Measurements from ENCODE around the gene KRT83. TPM values are rescaled to one million over a fixed set of nuclear protein-coding genes. Genes with fewer than 3 reads are reported as not detected.

The KRT83 gene
- total RNA-seq, 4 donors from 2014 or later: not detected

DNA sequence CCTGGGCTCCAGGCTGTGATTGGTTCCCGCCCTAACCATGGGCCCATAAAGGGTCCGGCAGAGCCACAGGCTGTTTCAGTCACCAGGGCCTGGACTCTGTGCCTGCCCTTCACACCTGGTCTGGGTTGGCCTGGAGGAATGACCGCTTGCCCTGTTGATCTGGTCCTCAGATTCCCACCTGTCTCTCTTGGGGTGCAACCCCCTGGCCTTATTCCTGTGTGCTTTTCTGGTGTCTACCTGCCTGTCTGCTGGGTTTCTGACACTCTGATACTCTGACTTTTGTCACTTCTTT is 2.9 kb upstream of the KRT83 start:
- H3K27me3 ChIP-seq: peaks cover 0 to 31% of the 10 kb centered on the region in 2 donors
- no peaks in the 10 kb centered on the region for H3K4me1 ChIP-seq
- DNase-seq (ENCODE audit: low spot score in 2 of 2): no peak
- H3K9me3 ChIP-seq: no peaks in the 10 kb centered on the region
- TF ChIP-seq, protein P1, sequence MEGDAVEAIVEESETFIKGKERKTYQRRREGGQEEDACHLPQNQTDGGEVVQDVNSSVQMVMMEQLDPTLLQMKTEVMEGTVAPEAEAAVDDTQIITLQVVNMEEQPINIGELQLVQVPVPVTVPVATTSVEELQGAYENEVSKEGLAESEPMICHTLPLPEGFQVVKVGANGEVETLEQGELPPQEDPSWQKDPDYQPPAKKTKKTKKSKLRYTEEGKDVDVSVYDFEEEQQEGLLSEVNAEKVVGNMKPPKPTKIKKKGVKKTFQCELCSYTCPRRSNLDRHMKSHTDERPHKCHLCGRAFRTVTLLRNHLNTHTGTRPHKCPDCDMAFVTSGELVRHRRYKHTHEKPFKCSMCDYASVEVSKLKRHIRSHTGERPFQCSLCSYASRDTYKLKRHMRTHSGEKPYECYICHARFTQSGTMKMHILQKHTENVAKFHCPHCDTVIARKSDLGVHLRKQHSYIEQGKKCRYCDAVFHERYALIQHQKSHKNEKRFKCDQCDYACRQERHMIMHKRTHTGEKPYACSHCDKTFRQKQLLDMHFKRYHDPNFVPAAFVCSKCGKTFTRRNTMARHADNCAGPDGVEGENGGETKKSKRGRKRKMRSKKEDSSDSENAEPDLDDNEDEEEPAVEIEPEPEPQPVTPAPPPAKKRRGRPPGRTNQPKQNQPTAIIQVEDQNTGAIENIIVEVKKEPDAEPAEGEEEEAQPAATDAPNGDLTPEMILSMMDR (IDR thresholded peaks at IDR 0.05): no peak
- TF ChIP-seq EP300 (IDR thresholded peaks at IDR 0.05): no peak
- TF ChIP-seq POLR2A (IDR thresholded peaks at IDR 0.05): no peak
- no peaks in the 10 kb centered on the region for H3K36me3 ChIP-seq
- no peak overlapping the region for H3K4me3 ChIP-seq
- H3K27ac ChIP-seq: no peak overlapping the region
- 82 to 92% methylated on average over 1 to 3 of the region's 3 CpGs for WGBS, 2 donors

DNA sequence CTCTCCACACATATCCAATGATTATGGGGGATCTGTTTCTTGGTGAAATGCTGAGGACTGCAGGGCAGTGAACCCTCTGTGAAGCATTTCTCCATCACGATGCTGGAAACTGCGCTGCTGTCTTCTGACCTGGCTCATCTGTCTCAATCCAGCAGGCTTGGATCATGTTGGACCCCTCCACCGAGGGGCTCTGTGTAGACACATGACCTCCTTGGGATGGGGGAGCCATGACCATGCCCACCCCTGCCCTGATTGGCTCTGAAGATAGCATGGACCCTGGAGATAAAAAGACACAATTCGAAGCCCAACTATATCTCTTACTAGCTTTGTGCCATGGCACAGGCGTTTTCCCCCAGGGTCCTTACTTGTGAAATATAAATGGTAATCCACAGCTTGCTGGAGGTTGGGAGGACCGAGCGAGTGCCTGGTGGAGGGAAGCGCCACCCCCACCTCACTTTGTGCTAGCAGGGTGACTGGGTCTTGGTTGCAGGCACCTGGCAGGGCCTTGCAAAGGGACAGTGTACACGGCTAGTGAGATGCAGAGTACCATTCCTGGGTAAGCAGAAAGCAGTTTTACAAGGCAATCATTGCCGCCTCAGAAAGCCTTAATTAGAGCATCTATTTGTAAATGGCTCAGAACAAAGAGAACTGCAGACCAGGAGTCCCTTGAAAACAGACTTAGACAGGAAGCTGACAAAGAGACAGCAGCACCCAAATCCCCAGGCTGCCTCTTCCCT is 2.4 kb upstream of the KRT83 start:
- Histone ChIP-seq H3K27me3 (peaks cover 0 to 32% of the 10 kb centered on the region in 2 donors), H3K4me1 (no peaks in the 10 kb centered on the region), H3K4me3 (no peak overlapping the region), H3K36me3 (no peaks in the 10 kb centered on the region), H3K27ac (no peak overlapping the region), H3K9me3 (no peaks in the 10 kb centered on the region)
- DNase-seq (ENCODE audit: low spot score in 2 of 2): no peak
- 76 to 78% methylated on average over 10 of the region's 10 CpGs for WGBS, 2 donors
- TF ChIP-seq POLR2A (IDR thresholded peaks at IDR 0.05): no peak
- TF ChIP-seq, protein P1 (IDR thresholded peaks at IDR 0.05): no peak
- TF ChIP-seq EP300 (IDR thresholded peaks at IDR 0.05): no peak

DNA sequence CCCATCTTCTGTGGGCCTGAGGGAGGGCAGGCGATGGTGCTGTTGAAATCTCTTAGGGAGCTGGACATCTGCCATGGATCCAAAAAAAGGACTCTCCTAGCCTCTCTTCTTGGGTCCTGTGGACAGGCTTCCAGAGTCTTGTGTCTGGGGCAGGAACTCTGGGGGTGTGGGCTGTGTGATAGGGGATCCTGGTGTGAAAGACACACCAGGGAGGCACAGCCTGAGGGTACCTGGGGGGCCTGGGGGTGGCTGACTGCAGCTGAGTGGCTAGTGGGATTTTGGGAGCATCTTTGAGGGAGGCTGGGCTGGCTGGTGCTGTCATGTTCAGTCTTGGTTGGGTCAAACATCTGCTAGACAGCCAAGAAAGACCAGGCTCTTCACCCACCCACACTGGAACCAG is 1.8 kb upstream of the KRT83 start:
- Histone ChIP-seq H3K4me1 (no peaks in the 10 kb centered on the region), H3K9me3 (no peaks in the 10 kb centered on the region), H3K36me3 (no peaks in the 10 kb centered on the region), H3K27me3 (peaks cover 0 to 32% of the 10 kb centered on the region in 2 donors), H3K27ac (no peak overlapping the region), H3K4me3 (no peak overlapping the region)
- TF ChIP-seq, protein P1 (IDR thresholded peaks at IDR 0.05): no peak
- TF ChIP-seq EP300 (IDR thresholded peaks at IDR 0.05): no peak
- no peak for TF ChIP-seq POLR2A (IDR thresholded peaks at IDR 0.05)
- DNase-seq (ENCODE audit: low spot score in 2 of 2): no peak
- WGBS, 2 donors: 73 to 82% methylated on average over 1 of the region's 1 CpG

DNA sequence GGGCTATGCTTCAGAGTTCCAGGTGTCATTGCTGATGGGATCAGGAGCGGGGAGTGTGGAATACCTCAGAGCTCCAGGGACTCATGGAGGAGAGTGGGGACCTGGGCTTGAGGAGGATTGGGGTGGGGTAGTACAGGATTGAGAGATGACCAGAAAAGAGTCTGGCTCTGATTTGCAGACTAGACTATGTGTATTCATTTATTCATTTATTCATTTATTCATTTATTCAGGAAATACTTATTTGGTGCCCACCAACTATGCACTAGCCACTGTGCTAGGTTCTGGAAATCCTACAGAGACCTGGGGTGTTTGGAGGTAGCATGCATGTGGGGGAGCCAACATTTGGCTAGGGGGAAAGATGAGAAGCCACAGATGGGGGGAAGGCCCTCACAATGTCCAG is 871 bp upstream of the KRT83 start:
- DNase-seq (ENCODE audit: low spot score in 2 of 2): no peak
- Histone ChIP-seq H3K36me3 (no peaks in the 10 kb centered on the region), H3K27ac (no peak overlapping the region), H3K4me1 (no peaks in the 10 kb centered on the region), H3K9me3 (no peaks in the 10 kb centered on the region), H3K27me3 (peaks cover 0 to 29% of the 10 kb centered on the region in 2 donors), H3K4me3 (no peak overlapping the region)
- no peak for TF ChIP-seq POLR2A (IDR thresholded peaks at IDR 0.05)
- TF ChIP-seq, protein P1 (IDR thresholded peaks at IDR 0.05): no peak
- no peak for TF ChIP-seq EP300 (IDR thresholded peaks at IDR 0.05)
- 88 to 96% methylated on average over 1 of the region's 1 CpG for WGBS, 2 donors

DNA sequence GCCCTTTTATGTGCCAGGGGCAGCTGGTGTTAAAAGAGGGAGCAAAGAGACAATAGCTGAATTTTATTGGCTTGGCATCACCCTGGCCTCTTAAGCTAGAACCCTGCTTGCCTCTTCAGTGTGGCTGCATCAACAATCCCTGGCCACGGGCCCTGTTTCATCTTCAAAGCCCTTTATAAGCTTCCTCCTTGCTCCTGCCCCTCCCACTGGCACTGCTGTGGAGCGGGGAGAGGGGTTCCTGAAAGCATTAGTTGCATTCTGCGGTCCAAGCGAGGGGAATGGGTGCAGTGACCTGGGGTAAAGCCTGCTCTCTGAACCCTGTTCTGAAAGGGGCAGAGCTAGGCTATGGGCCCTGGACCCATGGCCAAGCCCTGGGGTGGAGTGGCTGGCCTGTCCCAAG is 220 bp upstream of the KRT83 start:
- WGBS, 2 donors: 38 to 53% methylated on average over 4 of the region's 4 CpGs
- TF ChIP-seq EP300 (IDR thresholded peaks at IDR 0.05) (no peak), POLR2A (IDR thresholded peaks at IDR 0.05) (no peak)
- TF ChIP-seq, protein P1 (IDR thresholded peaks at IDR 0.05): no peak
- DNase-seq (ENCODE audit: low spot score in 2 of 2): no peak

More for the DNA sequence above, 220 bp upstream of the KRT83 start:
- H3K9me3 ChIP-seq: no peaks in the 10 kb centered on the region
- no peak overlapping the region for H3K4me3 ChIP-seq
- no peaks in the 10 kb centered on the region for H3K36me3 ChIP-seq
- H3K4me1 ChIP-seq: no peaks in the 10 kb centered on the region
- peaks cover 0 to 29% of the 10 kb centered on the region in 2 donors for H3K27me3 ChIP-seq
- H3K27ac ChIP-seq: no peak overlapping the region

Data from tibial nerve (tissue), 4 donors.